ENCODE data around the gene KCNQ4.

DNA sequence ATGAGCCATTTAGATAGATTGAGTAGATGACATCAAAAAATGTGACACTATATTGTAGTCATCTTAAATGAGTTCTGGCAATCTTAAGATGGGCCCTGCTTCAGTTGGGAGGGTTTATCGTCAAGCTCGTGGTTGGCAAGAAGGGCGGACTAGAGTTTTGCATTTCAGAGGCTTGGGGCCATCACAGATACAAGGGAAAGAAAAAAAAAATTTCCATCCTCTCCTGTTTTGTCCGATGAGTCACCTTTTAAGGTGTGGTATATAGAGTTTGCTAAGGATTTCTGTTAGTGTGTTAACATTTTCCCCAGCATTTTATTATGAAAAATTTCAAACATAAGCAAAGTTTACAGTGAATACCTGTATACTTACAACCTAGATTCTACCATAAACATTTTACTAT is 31.8 kb upstream of the KCNQ4 start:
- TF ChIP-seq POLR2A (IDR thresholded peaks at IDR 0.05; ENCODE audit: low read length) (no peak), GATA1 (IDR thresholded peaks at IDR 0.05; ENCODE audit: low read depth, low read length) (no peak)
